ENCODE data around the gene LUC7L. TPM values are rescaled to one million over a fixed set of nuclear protein-coding genes. Genes with fewer than 3 reads are reported as not detected.

LUC7L gene
- total RNA-seq, 1 donor from 2014 or later: 109 TPM

DNA sequence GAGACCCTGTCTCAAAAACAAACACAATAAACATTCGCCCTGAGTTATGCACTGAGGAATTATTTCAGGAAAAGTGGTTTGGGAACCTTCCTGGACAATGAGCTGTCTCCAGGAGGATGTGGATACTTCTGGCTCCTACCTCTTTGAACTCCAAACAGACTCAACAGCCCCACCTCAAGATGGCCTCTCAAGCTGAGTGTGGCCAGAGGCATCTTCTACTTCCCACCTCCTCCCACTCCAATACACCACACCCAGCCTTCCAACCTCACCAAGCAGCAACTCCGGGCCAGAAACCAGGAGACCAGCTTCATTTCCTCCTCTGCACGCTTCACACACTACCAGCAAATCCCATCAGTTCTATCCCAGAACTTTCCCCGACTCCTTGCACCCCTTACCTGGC, 37.4 kb downstream of the LUC7L start:
- H3K36me3 ChIP-seq (ENCODE audit: control insufficient read depth, insufficient read depth, low read length): peaks cover 4% of the 10 kb centered on the region
- no peak overlapping the region for H3K4me3 ChIP-seq (ENCODE audit: low read depth, low read length)
- TF ChIP-seq, protein P1, sequence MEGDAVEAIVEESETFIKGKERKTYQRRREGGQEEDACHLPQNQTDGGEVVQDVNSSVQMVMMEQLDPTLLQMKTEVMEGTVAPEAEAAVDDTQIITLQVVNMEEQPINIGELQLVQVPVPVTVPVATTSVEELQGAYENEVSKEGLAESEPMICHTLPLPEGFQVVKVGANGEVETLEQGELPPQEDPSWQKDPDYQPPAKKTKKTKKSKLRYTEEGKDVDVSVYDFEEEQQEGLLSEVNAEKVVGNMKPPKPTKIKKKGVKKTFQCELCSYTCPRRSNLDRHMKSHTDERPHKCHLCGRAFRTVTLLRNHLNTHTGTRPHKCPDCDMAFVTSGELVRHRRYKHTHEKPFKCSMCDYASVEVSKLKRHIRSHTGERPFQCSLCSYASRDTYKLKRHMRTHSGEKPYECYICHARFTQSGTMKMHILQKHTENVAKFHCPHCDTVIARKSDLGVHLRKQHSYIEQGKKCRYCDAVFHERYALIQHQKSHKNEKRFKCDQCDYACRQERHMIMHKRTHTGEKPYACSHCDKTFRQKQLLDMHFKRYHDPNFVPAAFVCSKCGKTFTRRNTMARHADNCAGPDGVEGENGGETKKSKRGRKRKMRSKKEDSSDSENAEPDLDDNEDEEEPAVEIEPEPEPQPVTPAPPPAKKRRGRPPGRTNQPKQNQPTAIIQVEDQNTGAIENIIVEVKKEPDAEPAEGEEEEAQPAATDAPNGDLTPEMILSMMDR (IDR thresholded peaks at IDR 0.05; ENCODE audit: insufficient read depth, low read length, poor library complexity, severe bottlenecking): no peak
- no peaks in the 10 kb centered on the region for H3K27me3 ChIP-seq (ENCODE audit: control insufficient read depth, insufficient read depth, low read length)
- DNase-seq (ENCODE audit: low read depth): no peak

DNA sequence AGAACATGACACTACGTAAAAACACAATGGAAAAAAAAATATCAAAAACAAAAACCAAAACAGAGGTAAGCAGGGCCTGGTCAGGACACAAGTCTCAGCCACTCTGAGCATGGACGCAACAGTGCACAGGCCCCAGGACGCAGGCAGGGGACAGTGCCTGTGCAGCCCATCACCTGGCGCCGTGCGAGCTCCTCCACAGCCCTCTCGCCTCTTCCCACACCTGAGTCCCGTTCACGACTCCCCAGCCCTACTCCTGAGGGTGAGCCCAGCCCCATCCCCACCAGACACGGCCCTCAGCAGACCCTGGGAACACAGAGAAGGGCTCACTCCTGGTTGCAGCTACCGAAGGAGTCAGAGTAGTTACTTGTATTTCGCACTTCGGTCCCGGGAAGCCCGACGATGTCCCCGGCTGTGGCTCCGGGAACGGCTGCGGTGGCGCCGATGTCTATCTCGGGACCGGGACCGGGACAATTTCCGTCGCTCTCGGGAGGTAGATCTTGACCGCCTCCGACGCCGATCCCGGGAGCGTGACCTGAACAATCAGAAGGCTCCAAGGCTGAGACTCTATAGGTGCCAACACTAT, 39.6 kb downstream of the LUC7L start:
- Histone ChIP-seq H3K36me3 (ENCODE audit: control insufficient read depth, insufficient read depth, low read length) (peaks cover 3% of the 10 kb centered on the region), H3K27me3 (ENCODE audit: control insufficient read depth, insufficient read depth, low read length) (no peaks in the 10 kb centered on the region), H3K4me3 (ENCODE audit: low read depth, low read length) (no peak overlapping the region)
- no peak for DNase-seq (ENCODE audit: low read depth)
- TF ChIP-seq, protein P1 (IDR thresholded peaks at IDR 0.05; ENCODE audit: insufficient read depth, low read length, poor library complexity, severe bottlenecking): no peak

DNA sequence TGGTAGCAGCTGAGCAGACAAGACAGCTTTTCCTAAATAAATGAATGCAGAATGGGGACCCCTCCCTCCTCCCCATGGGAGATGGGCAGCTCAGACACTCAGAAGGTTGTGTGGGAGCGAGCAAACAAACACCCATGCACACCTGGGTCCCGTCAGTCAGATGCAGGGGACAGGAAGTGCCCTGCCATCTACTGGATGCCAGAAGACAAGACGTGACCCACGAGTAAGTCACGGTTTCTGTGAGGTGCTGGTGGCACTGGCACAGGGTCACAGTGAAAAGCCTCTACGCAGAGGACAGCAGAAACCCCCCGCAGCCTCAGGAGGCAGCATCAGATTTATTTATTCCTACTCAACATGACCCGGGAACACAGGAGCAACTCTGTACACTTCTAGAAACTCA, 40.6 kb downstream of the LUC7L start:
- H3K4me3 ChIP-seq (ENCODE audit: low read depth, low read length): no peak overlapping the region
- no peak for DNase-seq (ENCODE audit: low read depth)
- no peaks in the 10 kb centered on the region for H3K27me3 ChIP-seq (ENCODE audit: control insufficient read depth, insufficient read depth, low read length)
- TF ChIP-seq, protein P1 (IDR thresholded peaks at IDR 0.05; ENCODE audit: insufficient read depth, low read length, poor library complexity, severe bottlenecking): no peak
- peaks cover 3% of the 10 kb centered on the region for H3K36me3 ChIP-seq (ENCODE audit: control insufficient read depth, insufficient read depth, low read length)

DNA sequence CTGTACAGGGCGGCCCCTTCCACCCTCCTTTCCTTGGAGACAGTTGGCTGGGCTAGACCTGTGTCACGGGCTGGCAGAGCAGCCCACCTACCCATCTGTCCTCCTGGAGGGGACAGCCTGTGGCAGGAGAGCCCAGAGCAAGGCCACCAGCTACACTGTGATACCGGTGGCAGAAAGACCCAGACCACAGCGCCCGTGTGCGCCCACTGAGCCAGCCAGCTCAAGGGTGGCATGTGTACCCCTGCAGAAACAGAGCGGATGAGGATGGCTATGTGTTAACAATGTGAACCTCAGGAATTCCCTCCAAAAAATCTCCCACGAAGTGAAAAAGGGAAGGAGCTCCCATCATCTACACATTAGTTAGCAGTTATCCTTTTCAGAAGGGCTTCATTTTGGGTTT, 41.9 kb downstream of the LUC7L start:
- TF ChIP-seq, protein P1 (IDR thresholded peaks at IDR 0.05; ENCODE audit: insufficient read depth, low read length, poor library complexity, severe bottlenecking): no peak
- peaks cover 3% of the 10 kb centered on the region for H3K36me3 ChIP-seq (ENCODE audit: control insufficient read depth, insufficient read depth, low read length)
- no peak overlapping the region for H3K4me3 ChIP-seq (ENCODE audit: low read depth, low read length)
- H3K27me3 ChIP-seq (ENCODE audit: control insufficient read depth, insufficient read depth, low read length): no peaks in the 10 kb centered on the region
- no peak for DNase-seq (ENCODE audit: low read depth)

DNA sequence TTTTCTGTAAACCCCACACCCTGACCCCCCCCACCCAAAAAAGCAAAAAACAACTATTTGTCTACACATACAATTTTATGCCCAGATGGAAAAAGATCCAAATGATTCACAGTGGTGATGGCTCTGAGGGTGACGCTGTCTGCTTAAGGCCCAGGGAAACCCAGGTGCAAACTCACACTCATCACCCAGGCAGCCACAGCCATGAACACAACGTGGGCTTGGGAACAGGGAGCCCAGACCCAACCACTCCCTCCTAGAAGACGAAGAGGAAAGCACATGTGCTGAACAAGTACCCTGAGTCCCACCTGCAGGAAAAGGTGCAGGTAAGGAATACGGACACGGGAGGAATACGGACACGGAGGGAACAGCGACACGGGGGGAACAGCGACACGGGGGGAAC, 43.6 kb downstream of the LUC7L start:
- DNase-seq (ENCODE audit: low read depth): no peak
- Histone ChIP-seq H3K36me3 (ENCODE audit: control insufficient read depth, insufficient read depth, low read length) (peaks cover 1% of the 10 kb centered on the region), H3K4me3 (ENCODE audit: low read depth, low read length) (no peak overlapping the region), H3K27me3 (ENCODE audit: control insufficient read depth, insufficient read depth, low read length) (peaks cover 5% of the 10 kb centered on the region)
- TF ChIP-seq, protein P1 (IDR thresholded peaks at IDR 0.05; ENCODE audit: insufficient read depth, low read length, poor library complexity, severe bottlenecking): no peak

DNA sequence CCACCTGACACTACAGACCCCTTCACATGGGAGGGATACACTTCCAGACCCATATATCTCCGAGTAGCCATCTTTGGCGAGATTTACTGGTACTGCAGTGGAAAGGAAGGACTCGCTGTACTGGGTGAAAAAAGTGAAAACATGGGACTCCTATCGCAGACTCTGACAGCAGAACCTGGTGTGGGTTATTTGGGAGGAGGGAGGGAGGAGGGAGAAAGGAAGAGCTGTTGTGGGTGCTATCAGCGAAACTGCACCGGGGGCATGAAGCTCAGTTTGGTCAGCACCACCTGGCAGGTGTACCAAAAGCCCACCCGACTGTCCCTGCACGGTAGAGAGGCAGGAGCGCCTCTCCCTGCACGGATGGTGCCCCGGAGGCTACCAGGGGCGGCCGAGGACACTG, 44.0 kb downstream of the LUC7L start:
- Histone ChIP-seq H3K4me3 (ENCODE audit: low read depth, low read length) (no peak overlapping the region), H3K36me3 (ENCODE audit: control insufficient read depth, insufficient read depth, low read length) (peaks cover 1% of the 10 kb centered on the region), H3K27me3 (ENCODE audit: control insufficient read depth, insufficient read depth, low read length) (peaks cover 8% of the 10 kb centered on the region)
- no peak for DNase-seq (ENCODE audit: low read depth)
- TF ChIP-seq, protein P1 (IDR thresholded peaks at IDR 0.05; ENCODE audit: insufficient read depth, low read length, poor library complexity, severe bottlenecking): no peak

Measured in kidney epithelial cell (primary cell).